Measurements from ENCODE around the gene CT47C1. TPM values are rescaled to one million over a fixed set of nuclear protein-coding genes. Genes with fewer than 3 reads are reported as not detected.

CT47C1 gene
- not detected in 2 replicates for total RNA-seq

DNA sequence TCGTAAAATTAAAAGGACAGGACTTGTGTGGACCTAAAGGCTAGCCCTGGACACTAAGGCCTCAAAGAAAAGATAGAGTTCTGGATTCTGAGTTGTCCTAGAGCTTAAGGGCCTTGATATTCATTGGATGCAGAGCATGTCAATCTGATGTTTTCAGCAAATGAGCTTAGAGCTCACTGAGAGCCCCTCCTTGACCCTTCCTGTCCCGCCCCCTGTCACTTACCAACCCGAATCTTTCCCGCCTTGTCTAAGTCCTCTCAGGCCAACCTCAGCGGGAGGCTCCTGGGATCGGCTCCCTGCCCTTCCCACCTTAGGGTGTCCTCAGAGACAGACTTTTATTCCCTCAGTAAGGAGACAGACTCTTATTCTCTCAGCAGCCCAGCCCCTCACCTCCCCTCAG is at the start of gene CT47C1:
CT47C1 (plus strand) TSS at position 250 of the 400 bp plus-strand sequence. CDS start 233 bp downstream, outside the sequence.

Other genes starting within 250 kb of the CT47C1 start
- gene ZCCHC12, start 249.2 kb upstream of the CT47C1 start, total RNA-seq = 0.14 TPM in 1 of 2 replicates, not detected in the other
- gene LONRF3, start 98.4 kb upstream of the CT47C1 start, total RNA-seq = 0.22 and 0.57 TPM in 2 replicates
- gene KIAA1210, start 54.8 kb downstream of the CT47C1 start, total RNA-seq = not detected in 2 replicates
- gene PGRMC1, start 163.3 kb downstream of the CT47C1 start, total RNA-seq = 95.4 and 150 TPM in 2 replicates